Measurements from ENCODE around the gene PTGES2.

GRCh38 chr9:128168731-128169308 lies 41.3 kb upstream of the PTGES2 start:
- TF ChIP-seq CTCF (IDR thresholded peaks at IDR 0.05; ENCODE audit: low read depth, low read length, missing input control): no peak
- TF ChIP-seq MAX (IDR thresholded peaks at IDR 0.05): no peak
- no peak for TF ChIP-seq TAF1 (conservative IDR thresholded peaks at IDR 0.05)
- TF ChIP-seq SP1 (IDR thresholded peaks at IDR 0.05): no peak
- TF ChIP-seq ZBTB33 (IDR thresholded peaks at IDR 0.05): no peak
- no peak for TF ChIP-seq RXRA (IDR thresholded peaks at IDR 0.05)
- no peak for TF ChIP-seq JUND (IDR thresholded peaks at IDR 0.05)
- no peak for TF ChIP-seq RAD21 (IDR thresholded peaks at IDR 0.05)
- no peak for TF ChIP-seq YY1 (IDR thresholded peaks at IDR 0.05)
- TF ChIP-seq EGR1 (IDR thresholded peaks at IDR 0.05; ENCODE audit: low read depth in 2 of 2): no peak
- no peak for TF ChIP-seq ATF3 (IDR thresholded peaks at IDR 0.05)
